OCI-LY3 (cell line): ENCODE measurements around the gene CAVIN1.

Source experiments
- CTCF ChIP-seq: fragments of 200-600, 300-600 bp; sonication (generic); IDR thresholded peaks from 2 replicates; pipeline ENCODE4 v1.5.1; 2014; ENCODE audit warnings: antibody characterized with exemption, low read length, low read depth
- EZH2phosphoT487 ChIP-seq: fragments of 200-600 bp; shearing (Covaris generic); IDR thresholded peaks from 2 replicates; pipeline ENCODE4 v1.6.1; 2018; ENCODE audit warnings: antibody characterized with exemption, mixed run types, low read depth

- TF ChIP-seq CTCF, result no peak
- TF ChIP-seq EZH2phosphoT487, result no peak
Observed at GRCh38 chr17:42460371-42460770, 37.3 kb upstream of the CAVIN1 start.
